NT2/D1 (cell line): ENCODE measurements around the gene CDKL5.

Experiments used
- DNase-seq: peaks from one replicate; pipeline ENCODE4 v3.0.0-alpha.2; 2011; ENCODE audit warnings: low read depth, low spot score
- H3K27me3 ChIP-seq: 2 replicates; pipeline ENCODE4 v1.6.0; 2011; ENCODE audit warnings: mild to moderate bottlenecking; ENCODE audit not compliant: insufficient read length, insufficient read depth
- H3K36me3 ChIP-seq: 2 replicates; pipeline ENCODE4 v1.6.1; 2011; ENCODE audit warnings: mild to moderate bottlenecking, low read length, mixed read lengths; ENCODE audit not compliant: insufficient read depth, insufficient read length
- H3K4me1 ChIP-seq: 2 replicates; pipeline ENCODE4 v1.5.1; 2011; ENCODE audit not compliant: insufficient read depth, insufficient read length
- H3K4me3 ChIP-seq: 2 replicates; pipeline ENCODE4 v1.5.1; 2011; ENCODE audit warnings: low read depth; ENCODE audit not compliant: insufficient read length
- H3K9ac ChIP-seq: 2 replicates; pipeline ENCODE4 v1.6.0; 2011; ENCODE audit warnings: low read depth; ENCODE audit not compliant: insufficient read length
- H3K9me3 ChIP-seq: 2 replicates; pipeline ENCODE4 v1.5.1; 2011; ENCODE audit warnings: mild to moderate bottlenecking, low read length; ENCODE audit not compliant: insufficient read depth
- SUZ12 ChIP-seq: IDR thresholded peaks from 2 replicates; pipeline ENCODE4 v1.6.1; 2011; ENCODE audit not compliant: insufficient read length, insufficient read depth; ENCODE audit errors: extremely low read depth
- YY1 ChIP-seq: IDR thresholded peaks from 2 replicates; pipeline ENCODE4 v1.6.1; 2011; ENCODE audit not compliant: insufficient read length, insufficient read depth
- ZNF274 ChIP-seq: IDR thresholded peaks from 2 replicates; pipeline ENCODE4 v1.6.1; 2011; ENCODE audit warnings: mild to moderate bottlenecking, low read depth, low read length

CDKL5 gene

GRCh38 chrX:18461431-18461830 lies 36.0 kb downstream of the CDKL5 start:
- no peaks in the 10 kb centered on the region for H3K27me3 ChIP-seq
- no peak for DNase-seq
- no peak overlapping the region for H3K4me3 ChIP-seq
- no peaks in the 10 kb centered on the region for H3K4me1 ChIP-seq
- H3K9me3 ChIP-seq = no peaks in the 10 kb centered on the region
- H3K36me3 ChIP-seq = no peaks in the 10 kb centered on the region
- TF ChIP-seq ZNF274 (no peak), YY1 (no peak), SUZ12 (no peak)
- no peak overlapping the region for H3K9ac ChIP-seq

GRCh38 chrX:18464499-18464898 lies 39.1 kb downstream of the CDKL5 start:
- DNase-seq = no peak
- no peaks in the 10 kb centered on the region for H3K9me3 ChIP-seq
- H3K4me1 ChIP-seq = no peaks in the 10 kb centered on the region
- TF ChIP-seq SUZ12 (no peak), ZNF274 (no peak), YY1 (no peak)
- H3K4me3 ChIP-seq = no peak overlapping the region
- no peaks in the 10 kb centered on the region for H3K36me3 ChIP-seq
- H3K9ac ChIP-seq = no peak overlapping the region
- H3K27me3 ChIP-seq = no peaks in the 10 kb centered on the region

- no peaks in the 10 kb centered on the region for H3K9me3 ChIP-seq
- H3K27me3 ChIP-seq = no peaks in the 10 kb centered on the region
- no peak for DNase-seq
- H3K4me1 ChIP-seq = no peaks in the 10 kb centered on the region
- H3K4me3 ChIP-seq = no peak overlapping the region
- no peak overlapping the region for H3K9ac ChIP-seq
- no peaks in the 10 kb centered on the region for H3K36me3 ChIP-seq
- TF ChIP-seq YY1 (no peak), SUZ12 (no peak), ZNF274 (no peak)
Measured at GRCh38 chrX:18465051-18465450, 39.6 kb downstream of the CDKL5 start.

- no peak overlapping the region for H3K9ac ChIP-seq
- no peaks in the 10 kb centered on the region for H3K9me3 ChIP-seq
- no peak overlapping the region for H3K4me3 ChIP-seq
- H3K4me1 ChIP-seq = no peaks in the 10 kb centered on the region
- TF ChIP-seq SUZ12 (no peak), YY1 (no peak), ZNF274 (no peak)
- H3K27me3 ChIP-seq = no peaks in the 10 kb centered on the region
- no peak for DNase-seq
- H3K36me3 ChIP-seq = no peaks in the 10 kb centered on the region
Measured at GRCh38 chrX:18468599-18468998, 43.2 kb downstream of the CDKL5 start.

GRCh38 chrX:18471296-18471695 lies 45.9 kb downstream of the CDKL5 start:
- H3K4me3 ChIP-seq = no peak overlapping the region
- H3K27me3 ChIP-seq = no peaks in the 10 kb centered on the region
- TF ChIP-seq SUZ12 (no peak), ZNF274 (no peak), YY1 (no peak)
- H3K4me1 ChIP-seq = no peaks in the 10 kb centered on the region
- H3K9me3 ChIP-seq = no peaks in the 10 kb centered on the region
- no peak overlapping the region for H3K9ac ChIP-seq
- H3K36me3 ChIP-seq = no peaks in the 10 kb centered on the region
- DNase-seq = no peak

- DNase-seq = no peak
- Histone ChIP-seq H3K9me3 (no peaks in the 10 kb centered on the region), H3K36me3 (no peaks in the 10 kb centered on the region), H3K9ac (no peak overlapping the region), H3K4me1 (no peaks in the 10 kb centered on the region), H3K4me3 (no peak overlapping the region), H3K27me3 (no peaks in the 10 kb centered on the region)
- TF ChIP-seq YY1 = no peak
- TF ChIP-seq SUZ12 = no peak
- no peak for TF ChIP-seq ZNF274
Measured at GRCh38 chrX:18490806-18491555, 65.6 kb downstream of the CDKL5 start.

GRCh38 chrX:18491587-18492340 lies 66.4 kb downstream of the CDKL5 start:
- Histone ChIP-seq H3K36me3 (no peaks in the 10 kb centered on the region), H3K4me3 (no peak overlapping the region), H3K27me3 (no peaks in the 10 kb centered on the region), H3K9me3 (no peaks in the 10 kb centered on the region), H3K9ac (no peak overlapping the region), H3K4me1 (no peaks in the 10 kb centered on the region)
- no peak for TF ChIP-seq YY1
- no peak for DNase-seq

GRCh38 chrX:18534949-18535348 lies 109.5 kb downstream of the CDKL5 start:
- no peaks in the 10 kb centered on the region for H3K4me1 ChIP-seq
- no peaks in the 10 kb centered on the region for H3K36me3 ChIP-seq
- H3K9me3 ChIP-seq = no peaks in the 10 kb centered on the region
- TF ChIP-seq YY1 = no peak
- DNase-seq = no peak
- no peak overlapping the region for H3K4me3 ChIP-seq
- H3K27me3 ChIP-seq = no peaks in the 10 kb centered on the region
- H3K9ac ChIP-seq = no peak overlapping the region
